Mesendoderm (in vitro differentiated cells): ENCODE data around the gene ITIH3.

Source experiments
- DNase-seq: peaks from one replicate; pipeline ENCODE4 v3.0.0; 2013
- H2AK5ac ChIP-seq: 2 replicates; pipeline ENCODE4 v1.6.1; 2013; ENCODE audit warnings: low read length, inconsistent platforms
- H2BK120ac ChIP-seq: 2 replicates; pipeline ENCODE4 v1.6.1; 2013; ENCODE audit warnings: low read depth, mild to moderate bottlenecking, low read length, moderate library complexity, mixed read lengths
- H2BK15ac ChIP-seq: replicated peaks from 2 replicates; pipeline ENCODE4 v1.6.1; 2013; ENCODE audit warnings: low read depth, mild to moderate bottlenecking, moderate library complexity
- H2BK5ac ChIP-seq: 2 replicates; pipeline ENCODE4 v1.6.1; 2013; ENCODE audit warnings: low read length, inconsistent platforms
- H3K18ac ChIP-seq: 2 replicates; pipeline ENCODE4 v1.6.1; 2013; ENCODE audit warnings: mild to moderate bottlenecking, low read length, mixed read lengths
- H3K23ac ChIP-seq: one replicate; pipeline ENCODE4 v1.6.1; 2013; ENCODE audit warnings: low read length
- H3K27ac ChIP-seq: 2 replicates; pipeline ENCODE4 v1.5.1; 2013; ENCODE audit warnings: low read depth, mild to moderate bottlenecking, inconsistent platforms, low read length, moderate library complexity
- H3K27me3 ChIP-seq: 2 replicates; pipeline ENCODE4 v1.6.1; 2013; ENCODE audit warnings: low read length, control low read depth, mild to moderate bottlenecking, inconsistent platforms; ENCODE audit not compliant: insufficient read depth, poor library complexity
- H3K36me3 ChIP-seq: 2 replicates; pipeline ENCODE4 v1.6.1; 2013; ENCODE audit warnings: low read length, inconsistent platforms; ENCODE audit not compliant: control insufficient read depth, insufficient read depth
- H3K4ac ChIP-seq: one replicate; pipeline ENCODE4 v1.6.1; 2013; ENCODE audit warnings: low read depth, mild to moderate bottlenecking, low read length, moderate library complexity
- H3K4me1 ChIP-seq: 2 replicates; pipeline ENCODE4 v1.6.1; 2013; ENCODE audit warnings: low read depth, low read length, inconsistent platforms; ENCODE audit not compliant: control insufficient read depth
- H3K4me2 ChIP-seq: 2 replicates; pipeline ENCODE4 v1.6.1; 2013; ENCODE audit warnings: low read length
- H3K4me3 ChIP-seq: 2 replicates; pipeline ENCODE4 v1.5.1; 2013; ENCODE audit warnings: mild to moderate bottlenecking, low read length
- H3K56ac ChIP-seq: one replicate; pipeline ENCODE4 v1.6.1; 2013; ENCODE audit warnings: low read length
- H3K79me1 ChIP-seq: 2 replicates; pipeline ENCODE4 v1.6.1; 2013; ENCODE audit warnings: low read length, inconsistent platforms
- H3K79me2 ChIP-seq: 2 replicates; pipeline ENCODE4 v1.6.1; 2013; ENCODE audit warnings: mild to moderate bottlenecking, low read length; ENCODE audit not compliant: control insufficient read depth, insufficient read depth
- H3K9ac ChIP-seq: 2 replicates; pipeline ENCODE4 v1.6.1; 2013; ENCODE audit warnings: low read length, inconsistent platforms
- H4K5ac ChIP-seq: one replicate; pipeline ENCODE4 v1.6.1; 2013; ENCODE audit warnings: low read length
- H4K8ac ChIP-seq: one replicate; pipeline ENCODE4 v1.6.1; 2013; ENCODE audit warnings: low read depth, mild to moderate bottlenecking, control low read depth, low read length, moderate library complexity
- WGBS: extraction: QIAGEN DNeasy Blood & Tissue Kit; methylation state at CpG from one replicate; pipeline ENCODE4 v1.1.7; 2013; ENCODE audit warnings: low lambda C conversion rate, missing lambda C conversion rate; ENCODE audit not compliant: insufficient coverage; ENCODE audit errors: extremely low coverage; 5-methylcytosine and 5-hydroxymethylcytosine counted together

ITIH3 gene

GRCh38 chr3:52847241-52847640, 52.6 kb downstream of the ITIH3 start:
- Histone ChIP-seq H2AK5ac (no peak overlapping the region), H3K27ac (no peak overlapping the region), H3K4ac (no peak overlapping the region), H3K79me2 (no peaks in the 10 kb centered on the region), H3K9ac (no peak overlapping the region), H3K4me2 (no peak overlapping the region), H2BK120ac (no peak overlapping the region), H3K18ac (no peak overlapping the region), H4K8ac (no peak overlapping the region), H2BK5ac (no peak overlapping the region), H3K56ac (no peak overlapping the region), H2BK15ac (no peak overlapping the region), H3K27me3 (no peaks in the 10 kb centered on the region), H3K36me3 (no peaks in the 10 kb centered on the region), H3K4me1 (no peaks in the 10 kb centered on the region), H3K23ac (no peak overlapping the region), H4K5ac (no peak overlapping the region), H3K79me1 (no peaks in the 10 kb centered on the region), H3K4me3 (no peak overlapping the region)
- WGBS = no CpG with 5 or more reads among the region's 6 CpGs
- no peak for DNase-seq

- Histone ChIP-seq H3K9ac (no peak overlapping the region), H2AK5ac (no peak overlapping the region), H3K18ac (no peak overlapping the region), H2BK120ac (no peak overlapping the region), H3K36me3 (no peaks in the 10 kb centered on the region), H3K56ac (no peak overlapping the region), H3K79me2 (no peaks in the 10 kb centered on the region), H3K27me3 (no peaks in the 10 kb centered on the region), H3K4ac (no peak overlapping the region), H4K5ac (no peak overlapping the region), H3K4me1 (no peaks in the 10 kb centered on the region), H3K23ac (no peak overlapping the region), H3K4me3 (no peak overlapping the region), H3K27ac (no peak overlapping the region), H2BK15ac (no peak overlapping the region), H4K8ac (no peak overlapping the region), H2BK5ac (no peak overlapping the region), H3K79me1 (no peaks in the 10 kb centered on the region), H3K4me2 (no peak overlapping the region)
- WGBS = no CpG with 5 or more reads among the region's 7 CpGs
- DNase-seq = no peak
These were observed 53.1 kb downstream of the ITIH3 start for GRCh38 chr3:52847726-52848125.

GRCh38 chr3:52848617-52849016, 54.0 kb downstream of the ITIH3 start:
- no peaks in the 10 kb centered on the region for H3K79me1 ChIP-seq
- H2BK5ac ChIP-seq = no peak overlapping the region
- H3K4me1 ChIP-seq = no peaks in the 10 kb centered on the region
- no peak overlapping the region for H3K56ac ChIP-seq
- H3K18ac ChIP-seq = no peak overlapping the region
- no peaks in the 10 kb centered on the region for H3K79me2 ChIP-seq
- no CpG with 5 or more reads among the region's 7 CpGs for WGBS
- no peak overlapping the region for H2BK15ac ChIP-seq
- H3K27ac ChIP-seq = no peak overlapping the region
- H4K5ac ChIP-seq = no peak overlapping the region
- no peak overlapping the region for H3K23ac ChIP-seq
- H3K4me2 ChIP-seq = no peak overlapping the region
- no peak overlapping the region for H4K8ac ChIP-seq
- H3K4ac ChIP-seq = no peak overlapping the region
- H2BK120ac ChIP-seq = no peak overlapping the region
- H2AK5ac ChIP-seq = no peak overlapping the region
- no peak overlapping the region for H3K4me3 ChIP-seq
- no peak overlapping the region for H3K9ac ChIP-seq
- no peaks in the 10 kb centered on the region for H3K27me3 ChIP-seq
- no peak for DNase-seq
- H3K36me3 ChIP-seq = no peaks in the 10 kb centered on the region

GRCh38 chr3:52849656-52850055, 55.1 kb downstream of the ITIH3 start:
- Histone ChIP-seq H3K4ac (no peak overlapping the region), H3K56ac (no peak overlapping the region), H2BK15ac (no peak overlapping the region), H4K8ac (no peak overlapping the region), H3K79me2 (no peaks in the 10 kb centered on the region), H3K79me1 (no peaks in the 10 kb centered on the region), H3K23ac (no peak overlapping the region), H3K18ac (no peak overlapping the region), H3K4me1 (no peaks in the 10 kb centered on the region), H3K36me3 (no peaks in the 10 kb centered on the region), H3K4me3 (no peak overlapping the region), H2BK5ac (no peak overlapping the region), H3K9ac (no peak overlapping the region), H3K27ac (no peak overlapping the region), H4K5ac (no peak overlapping the region), H3K27me3 (no peaks in the 10 kb centered on the region), H2BK120ac (no peak overlapping the region), H2AK5ac (no peak overlapping the region), H3K4me2 (no peak overlapping the region)
- no peak for DNase-seq
- WGBS = no CpG with 5 or more reads among the region's 15 CpGs

- DNase-seq = peak; percentile 90
- no peaks in the 10 kb centered on the region for H3K4me1 ChIP-seq
- no peak overlapping the region for H3K23ac ChIP-seq
- H4K5ac ChIP-seq = no peak overlapping the region
- H2BK120ac ChIP-seq = no peak overlapping the region
- H2BK15ac ChIP-seq = no peak overlapping the region
- no peak overlapping the region for H3K56ac ChIP-seq
- no peak overlapping the region for H4K8ac ChIP-seq
- no peak overlapping the region for H3K9ac ChIP-seq
- WGBS = no CpG with 5 or more reads among the region's 3 CpGs
- H3K79me1 ChIP-seq = no peaks in the 10 kb centered on the region
- no peak overlapping the region for H3K4me2 ChIP-seq
- H3K27ac ChIP-seq = no peak overlapping the region
- H2BK5ac ChIP-seq = no peak overlapping the region
- H3K36me3 ChIP-seq = no peaks in the 10 kb centered on the region
- no peak overlapping the region for H3K18ac ChIP-seq
- no peak overlapping the region for H3K4me3 ChIP-seq
- no peak overlapping the region for H2AK5ac ChIP-seq
- H3K27me3 ChIP-seq = no peaks in the 10 kb centered on the region
- H3K79me2 ChIP-seq = no peaks in the 10 kb centered on the region
- H3K4ac ChIP-seq = no peak overlapping the region
These were observed 56.8 kb downstream of the ITIH3 start for GRCh38 chr3:52851348-52851747.

GRCh38 chr3:52852419-52852818, 57.8 kb downstream of the ITIH3 start:
- H3K4me2 ChIP-seq = no peak overlapping the region
- H3K4ac ChIP-seq = no peak overlapping the region
- H3K18ac ChIP-seq = no peak overlapping the region
- H3K27ac ChIP-seq = no peak overlapping the region
- no peak overlapping the region for H2BK15ac ChIP-seq
- no peak overlapping the region for H3K9ac ChIP-seq
- H3K4me1 ChIP-seq = no peaks in the 10 kb centered on the region
- no peaks in the 10 kb centered on the region for H3K79me2 ChIP-seq
- no peak overlapping the region for H3K4me3 ChIP-seq
- H4K8ac ChIP-seq = no peak overlapping the region
- H2BK120ac ChIP-seq = no peak overlapping the region
- H2AK5ac ChIP-seq = no peak overlapping the region
- no peak overlapping the region for H3K23ac ChIP-seq
- no peak for DNase-seq
- no peaks in the 10 kb centered on the region for H3K36me3 ChIP-seq
- no peak overlapping the region for H4K5ac ChIP-seq
- no peaks in the 10 kb centered on the region for H3K27me3 ChIP-seq
- no peak overlapping the region for H2BK5ac ChIP-seq
- no peak overlapping the region for H3K56ac ChIP-seq
- no CpG with 5 or more reads among the region's 2 CpGs for WGBS
- H3K79me1 ChIP-seq = no peaks in the 10 kb centered on the region
